Epithelial cell of esophagus (primary cell): Measurements from ENCODE around the gene TRPM8.

Experiments used
- DNase-seq: peaks from one replicate; pipeline ENCODE4 v3.0.0; 2010; ENCODE audit warnings: low read depth
- H3K4me3 ChIP-seq: 2 replicates; pipeline ENCODE4 v1.5.1; 2011; ENCODE audit warnings: mild to moderate bottlenecking, low read length, control low read depth
- TF ChIP-seq, protein P1 (sequence below): IDR thresholded peaks from 2 replicates; pipeline ENCODE4 v1.5.1; 2011; ENCODE audit warnings: low read depth, mild to moderate bottlenecking, low read length, control low read depth, inconsistent platforms; ENCODE audit not compliant: insufficient read depth; ENCODE audit errors: missing control alignments

Gene TRPM8

GRCh38 chr2:233989221-233989858 is 72.2 kb downstream of the TRPM8 start:
- DNase-seq: no peak
- TF ChIP-seq, protein P1, sequence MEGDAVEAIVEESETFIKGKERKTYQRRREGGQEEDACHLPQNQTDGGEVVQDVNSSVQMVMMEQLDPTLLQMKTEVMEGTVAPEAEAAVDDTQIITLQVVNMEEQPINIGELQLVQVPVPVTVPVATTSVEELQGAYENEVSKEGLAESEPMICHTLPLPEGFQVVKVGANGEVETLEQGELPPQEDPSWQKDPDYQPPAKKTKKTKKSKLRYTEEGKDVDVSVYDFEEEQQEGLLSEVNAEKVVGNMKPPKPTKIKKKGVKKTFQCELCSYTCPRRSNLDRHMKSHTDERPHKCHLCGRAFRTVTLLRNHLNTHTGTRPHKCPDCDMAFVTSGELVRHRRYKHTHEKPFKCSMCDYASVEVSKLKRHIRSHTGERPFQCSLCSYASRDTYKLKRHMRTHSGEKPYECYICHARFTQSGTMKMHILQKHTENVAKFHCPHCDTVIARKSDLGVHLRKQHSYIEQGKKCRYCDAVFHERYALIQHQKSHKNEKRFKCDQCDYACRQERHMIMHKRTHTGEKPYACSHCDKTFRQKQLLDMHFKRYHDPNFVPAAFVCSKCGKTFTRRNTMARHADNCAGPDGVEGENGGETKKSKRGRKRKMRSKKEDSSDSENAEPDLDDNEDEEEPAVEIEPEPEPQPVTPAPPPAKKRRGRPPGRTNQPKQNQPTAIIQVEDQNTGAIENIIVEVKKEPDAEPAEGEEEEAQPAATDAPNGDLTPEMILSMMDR: no peak
- no peak overlapping the region for H3K4me3 ChIP-seq

- H3K4me3 ChIP-seq: no peak overlapping the region
- TF ChIP-seq, protein P1: no peak
- DNase-seq: no peak
Observed at GRCh38 chr2:233990261-233990798, 73.2 kb downstream of the TRPM8 start.

DNA sequence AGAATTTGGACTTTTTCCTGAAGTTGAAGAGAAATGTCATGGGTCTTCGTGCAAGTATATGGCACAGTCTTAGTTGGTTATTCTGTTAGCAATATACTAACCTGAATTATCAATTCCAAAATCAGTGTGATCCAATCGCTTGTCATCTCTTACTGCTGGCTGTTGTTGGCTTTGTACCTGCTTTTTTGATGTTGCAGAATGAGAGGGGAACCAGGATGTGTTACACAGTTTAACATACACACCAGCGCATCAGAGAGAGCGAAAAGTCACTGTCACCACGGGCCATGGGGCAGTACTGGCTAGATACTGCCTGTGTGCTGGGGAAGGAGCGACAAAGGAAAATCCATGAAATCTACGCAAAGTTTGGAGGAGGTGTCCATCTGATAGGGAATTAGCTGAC is 74.0 kb downstream of the TRPM8 start:
- DNase-seq: no peak
- TF ChIP-seq, protein P1: no peak
- H3K4me3 ChIP-seq: no peak overlapping the region

DNA sequence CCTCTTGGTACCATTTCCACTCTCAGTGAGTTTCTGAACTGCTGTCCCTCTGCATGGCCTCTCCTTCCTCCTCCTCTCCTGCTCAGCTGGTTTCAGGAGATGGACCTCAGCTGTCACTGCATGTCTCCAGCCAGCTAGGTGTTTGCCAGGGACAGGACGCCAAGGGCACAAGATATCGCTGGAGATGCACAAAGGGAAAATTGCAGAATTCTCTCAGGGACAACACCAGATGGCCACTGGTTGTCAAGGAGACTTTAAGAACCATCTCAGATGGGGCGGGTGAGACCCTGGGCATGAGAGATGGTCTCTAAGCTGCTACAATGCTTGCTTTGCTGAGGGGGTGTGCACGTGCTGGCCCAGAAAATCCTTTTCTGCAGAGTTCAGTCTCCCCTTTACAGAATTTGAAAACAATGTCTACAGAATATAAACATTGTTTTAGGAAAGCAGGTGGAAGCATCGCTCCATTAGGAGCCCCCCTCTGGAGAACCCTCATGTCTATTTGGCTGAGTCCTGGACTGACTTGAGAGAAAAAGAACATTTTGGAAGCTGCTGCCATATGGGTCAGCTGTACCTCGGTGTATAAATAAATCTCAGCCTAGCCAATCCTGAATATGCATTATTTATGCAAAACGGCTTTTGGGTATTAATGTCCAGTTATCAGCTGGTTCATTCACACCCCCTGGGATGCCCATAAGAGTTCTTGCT is 75.5 kb downstream of the TRPM8 start:
- no peak overlapping the region for H3K4me3 ChIP-seq
- TF ChIP-seq, protein P1: no peak
- no peak for DNase-seq

DNA sequence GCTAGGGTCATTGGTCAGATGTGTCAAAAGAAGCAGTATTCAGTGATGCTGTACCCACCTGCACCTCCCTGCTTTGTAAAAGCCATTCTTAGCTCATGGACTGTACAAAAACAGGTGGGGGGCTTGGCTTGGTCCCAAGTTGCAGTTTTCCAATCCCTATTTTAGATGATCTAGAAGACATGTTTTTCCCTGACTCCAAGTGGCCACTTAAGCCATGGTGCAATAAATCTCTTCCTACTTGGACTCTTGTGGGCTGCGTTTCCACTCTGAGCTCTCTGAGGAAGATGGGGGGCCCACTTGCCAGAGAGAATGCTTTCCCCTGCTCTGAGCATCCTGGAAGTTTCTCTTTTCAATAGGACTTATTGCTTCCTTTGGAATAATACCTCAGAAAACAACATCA is 76.3 kb downstream of the TRPM8 start:
- TF ChIP-seq, protein P1: no peak
- no peak overlapping the region for H3K4me3 ChIP-seq
- no peak for DNase-seq

DNA sequence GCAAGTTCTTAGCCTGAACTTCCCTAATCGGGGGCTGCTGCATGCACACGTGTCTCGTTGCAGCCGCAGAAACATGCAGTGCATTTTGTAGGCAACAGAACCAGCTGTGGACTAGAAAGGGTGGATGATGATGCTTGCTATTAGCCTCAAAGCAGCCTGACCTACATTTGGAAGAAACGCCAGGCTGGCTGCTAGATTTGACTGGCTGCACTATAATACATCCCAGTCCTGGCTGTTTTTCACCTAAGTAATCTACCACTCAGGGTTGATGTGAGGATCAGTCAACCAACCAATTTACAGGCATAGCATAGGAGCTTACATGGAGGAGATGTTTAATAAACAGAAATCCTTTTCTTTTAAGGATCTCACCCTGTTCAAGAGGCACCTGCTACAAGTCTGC is 77.0 kb downstream of the TRPM8 start:
- TF ChIP-seq, protein P1: no peak
- DNase-seq: no peak
- no peak overlapping the region for H3K4me3 ChIP-seq
